Left cardiac atrium (tissue), 4 donors: ENCODE data around the gene ABLIM3. TPM values are rescaled to one million over a fixed set of nuclear protein-coding genes. Genes with fewer than 3 reads are reported as not detected.

Source experiments
- ATAC-seq, 2 donors: fragments of 200-7000 bp; cut with Tn5 transposase; one replicate each; pipeline ENCODE4 v1.9.1; 2020; ENCODE audit warnings: mild to moderate bottlenecking in 2 of 2, moderate library complexity in 2 of 2
- DNase-seq: peaks from one replicate; pipeline ENCODE4 v3.0.0-alpha.2; 2020
- intact Hi-C, 2 donors: fragments of 100-400 bp; cut with DNase I; formaldehyde crosslinking; loops; one replicate each; pipeline versions ENCODE4 v1.14.1 to v1.15.1; 2022 to 2023
- total RNA-seq, 2 donors: library from RNA; stranded (reverse); fragmentation: NEBNext Ultra II Directional; extraction: Animal tissue kit (Norgen Biotek cat#: 25700); gene quantifications; one replicate each; pipeline ENCODE4 v1.2.1, GENCODE V29; 2021
- donor health status: DM: no; HTN: yes; CAD: no.
- donor health status: DM: no; HTN: yes; CAD: no; lungs with severe emphysema.
- donor health status: DM: yes; HTN: yes; CAD: no.
- donor health status: Dilated cardiomyopathy.

ABLIM3 gene
- total RNA-seq, 2 donors from 2014 or later, result 106 to 129 TPM

DNA sequence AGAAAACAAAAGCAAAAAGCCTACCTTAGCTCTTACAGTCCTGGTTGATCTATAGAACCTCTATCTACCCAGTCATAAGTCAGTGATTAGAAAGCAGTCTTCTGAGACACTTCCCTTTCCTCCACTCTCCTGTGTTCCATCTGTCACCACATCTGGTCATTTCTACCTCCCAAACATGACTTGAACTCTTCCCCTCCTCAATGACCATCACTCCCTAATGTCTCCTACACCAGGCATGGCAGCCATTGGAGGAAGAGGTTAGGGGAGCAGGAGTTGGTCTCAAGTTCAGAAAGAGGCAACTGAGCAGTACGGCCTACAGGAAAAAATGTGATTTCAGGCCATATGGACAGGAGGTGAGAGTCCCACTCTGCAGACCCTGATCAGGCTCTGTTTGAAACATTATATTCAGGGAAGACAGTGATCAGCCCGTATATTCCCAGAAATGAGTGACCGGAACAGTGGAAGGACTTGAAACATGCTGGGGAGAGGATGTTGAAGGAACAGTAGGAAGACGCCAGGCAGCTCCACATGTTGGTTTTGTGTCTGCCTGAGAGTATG lies 12.0 kb downstream of the ABLIM3 start:
- no peak for DNase-seq
- intact Hi-C loops, result no loop called here
- no peak for ATAC-seq

DNA sequence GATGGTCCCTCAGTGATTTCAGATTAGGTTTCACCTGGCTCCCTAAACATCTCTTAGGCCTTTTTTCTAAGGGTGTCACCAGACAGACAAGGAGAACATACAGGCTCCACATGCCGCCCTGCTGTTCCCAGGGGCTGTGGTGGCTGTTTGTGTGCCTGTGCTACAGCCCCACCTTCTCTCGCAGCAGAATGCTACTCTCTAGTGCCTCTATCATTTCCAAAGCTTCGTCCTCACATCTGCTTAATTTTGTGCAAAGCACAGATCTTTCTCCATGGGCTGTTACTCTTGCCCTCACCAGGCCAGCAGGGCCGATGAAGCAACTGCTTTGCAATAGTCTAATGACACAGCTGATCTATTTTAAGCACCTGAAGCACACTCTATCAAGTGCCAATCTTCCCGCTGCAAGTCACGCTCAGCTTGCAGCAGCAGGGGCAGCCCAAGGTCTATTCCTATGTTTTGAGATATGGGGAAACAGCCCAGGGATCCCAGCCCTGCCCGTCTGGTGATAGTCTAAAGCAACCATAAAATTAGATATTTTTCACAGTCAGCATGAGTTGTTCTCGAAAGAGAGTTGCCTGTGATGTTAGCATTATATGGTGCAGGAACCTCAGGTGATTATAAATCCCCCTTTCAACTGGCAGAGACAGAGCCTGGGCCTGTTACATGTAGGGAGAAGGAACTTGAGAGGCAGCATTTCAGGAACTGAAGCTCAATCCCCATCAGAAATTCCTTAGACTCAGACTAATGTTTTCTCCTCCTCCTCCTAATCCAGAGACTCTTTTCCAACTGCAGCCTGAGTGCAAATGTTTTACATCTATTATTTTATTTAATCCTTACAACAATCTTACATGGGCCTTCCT lies 12.7 kb downstream of the ABLIM3 start:
- intact Hi-C loops, result no loop called here
- ATAC-seq (peak; percentile 82 to 90), DNase-seq (peak; percentile 67)

DNA sequence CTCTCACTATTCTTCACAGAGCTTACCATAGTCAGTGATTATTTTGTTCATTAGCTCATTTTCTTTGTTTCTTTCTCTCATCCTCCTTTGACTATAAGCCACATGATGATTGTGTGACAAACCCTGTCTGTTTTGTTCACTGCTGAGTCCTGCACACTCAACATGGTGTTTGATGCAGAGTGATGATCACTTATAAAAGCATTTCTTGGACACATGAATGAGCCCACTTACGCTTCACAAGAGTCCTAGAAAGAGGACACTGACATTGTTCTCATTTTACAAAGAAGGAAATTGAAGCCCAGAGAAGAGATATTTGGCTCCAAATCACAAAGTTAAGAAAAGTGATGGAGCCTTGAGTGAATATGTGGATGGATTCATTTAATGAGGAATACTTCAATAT lies 13.4 kb downstream of the ABLIM3 start:
- ATAC-seq, result no peak

DNA sequence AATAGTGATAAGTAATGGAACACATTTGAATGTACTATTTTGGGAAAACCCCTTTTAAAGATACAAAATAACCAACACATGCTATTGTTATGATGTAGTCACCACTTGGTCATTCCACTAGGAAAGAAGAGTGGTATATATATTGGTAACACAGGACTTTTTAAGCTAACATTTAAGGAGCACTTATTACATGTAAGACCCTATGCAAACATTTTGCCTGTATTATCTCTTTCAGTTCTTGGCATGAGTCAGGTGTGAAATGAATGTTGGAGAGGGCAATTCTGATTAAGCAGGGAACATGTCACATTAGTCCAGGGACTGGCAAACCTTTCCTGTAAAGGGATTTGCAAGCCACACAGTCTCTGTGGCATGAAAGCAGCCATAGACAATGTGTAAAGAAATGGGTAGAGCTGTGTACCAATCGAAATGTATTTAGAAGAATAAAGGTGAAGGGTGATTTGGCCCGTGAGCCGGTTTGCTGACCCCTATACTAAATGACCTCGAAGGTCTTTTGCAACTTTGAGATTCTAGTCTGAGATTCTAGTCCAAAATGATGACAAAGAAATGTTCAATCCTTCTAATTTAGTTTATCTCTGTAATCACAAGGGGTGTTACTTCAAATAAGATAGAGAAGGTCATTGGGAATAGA lies 15.3 kb downstream of the ABLIM3 start:
- peak; percentile 9 to 27 for ATAC-seq
- intact Hi-C loops, result no loop called here

More for the DNA sequence above, 13.4 kb downstream of the ABLIM3 start:
- intact Hi-C loops, result no loop called here
- no peak for DNase-seq

DNA sequence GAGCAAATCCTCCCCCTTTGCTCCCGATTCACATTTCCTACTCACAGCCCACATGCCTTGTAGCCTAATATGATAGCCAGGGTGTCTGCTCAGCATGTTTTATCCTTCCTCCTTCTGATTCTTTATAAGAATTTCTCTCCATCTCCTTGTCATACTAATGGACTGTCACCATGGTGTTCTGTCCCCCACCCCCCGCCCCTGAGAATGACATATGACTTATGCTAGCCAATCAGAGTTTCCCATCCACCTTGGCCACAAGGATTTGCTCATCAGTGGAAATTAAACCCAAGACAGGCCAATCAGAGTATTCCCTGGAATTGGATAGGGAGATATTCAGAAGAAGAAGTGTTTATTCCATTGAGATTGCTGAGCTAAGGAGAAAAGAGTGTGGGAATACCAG lies 16.0 kb downstream of the ABLIM3 start:
- DNase-seq (no peak), ATAC-seq (no peak)
- intact Hi-C loops, result no loop called here

More for the DNA sequence above, 15.3 kb downstream of the ABLIM3 start:
- no peak for DNase-seq

DNA sequence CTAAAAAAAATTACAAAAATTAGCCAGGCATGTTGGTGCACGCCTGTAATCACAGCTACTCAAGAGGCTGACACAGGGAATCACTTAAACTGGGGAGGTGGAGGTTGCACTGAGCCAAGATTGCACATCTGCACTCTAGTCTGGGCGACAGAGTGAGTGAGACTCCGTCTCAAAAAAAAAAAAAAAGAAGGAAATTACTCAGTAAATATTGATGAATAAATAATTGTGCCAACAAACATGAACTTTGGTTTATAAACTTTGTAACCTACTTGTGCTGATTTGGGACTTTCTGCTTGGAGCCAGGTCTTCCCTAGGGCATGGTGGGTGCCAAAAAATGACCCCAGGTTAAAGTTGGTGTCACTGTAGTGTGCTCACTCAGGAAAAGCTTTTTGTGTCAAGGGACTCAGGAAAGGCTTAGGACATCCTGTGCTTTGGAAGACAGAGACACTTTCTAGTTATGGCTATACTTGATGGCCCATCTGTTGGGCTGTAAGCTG lies 19.0 kb downstream of the ABLIM3 start:
- no peak for DNase-seq
- no peak for ATAC-seq
- intact Hi-C loops, result no loop called here

DNA sequence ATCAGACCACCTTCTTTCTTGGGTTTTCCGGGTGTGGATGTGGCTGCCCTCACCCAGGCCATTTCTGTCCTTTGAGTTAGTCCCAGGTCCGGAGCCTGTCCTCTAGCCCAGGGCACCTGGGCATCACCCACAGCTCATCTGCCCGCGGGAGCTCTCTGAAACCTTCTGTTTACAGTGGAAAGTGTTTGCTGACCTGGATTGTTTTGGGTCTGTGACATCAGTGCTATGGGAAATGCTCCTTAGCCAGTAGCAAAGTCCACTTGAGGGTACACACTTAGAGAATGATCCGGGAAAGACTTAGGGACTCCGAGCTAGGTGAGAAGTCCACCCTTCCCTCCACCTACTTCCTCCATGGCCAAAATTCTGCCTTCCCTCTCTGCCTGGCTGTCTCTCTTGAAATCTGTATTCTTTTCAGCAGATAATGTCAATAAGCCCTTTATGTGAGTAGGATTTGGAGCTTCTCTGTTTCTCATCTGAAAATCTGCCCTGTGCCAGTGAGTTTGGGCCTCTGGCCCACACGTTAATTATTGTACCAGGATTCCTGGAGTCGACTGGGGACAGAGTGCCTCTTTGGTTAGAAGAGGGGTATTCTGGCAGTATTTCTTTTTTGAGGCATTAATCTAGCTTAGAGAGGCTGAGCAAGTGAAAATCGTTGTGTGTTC lies 19.9 kb downstream of the ABLIM3 start:
- no peak for ATAC-seq
- intact Hi-C loops, result no loop called here
- DNase-seq, result no peak

DNA sequence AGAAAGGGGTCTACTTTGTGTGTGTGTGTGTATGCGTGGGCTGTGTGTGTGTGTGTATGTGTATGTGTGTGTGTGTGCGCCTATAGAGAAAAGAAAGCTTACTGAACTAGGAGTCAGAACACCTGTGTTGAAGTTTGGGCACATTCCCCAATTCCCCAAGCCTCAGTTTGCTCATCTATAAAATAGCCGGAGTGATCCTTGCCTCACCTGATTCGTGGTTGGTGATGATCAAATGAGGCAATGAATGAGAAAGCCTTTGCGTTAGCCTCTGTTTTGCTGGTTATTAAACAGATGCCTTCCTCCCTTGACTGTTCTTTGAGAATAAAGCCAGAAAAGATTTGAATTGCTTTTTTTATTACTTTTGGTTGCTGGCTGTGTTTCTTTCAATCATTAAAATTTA lies 20.6 kb downstream of the ABLIM3 start:
- DNase-seq (no peak), ATAC-seq (no peak)
- intact Hi-C loops, result no loop called here

DNA sequence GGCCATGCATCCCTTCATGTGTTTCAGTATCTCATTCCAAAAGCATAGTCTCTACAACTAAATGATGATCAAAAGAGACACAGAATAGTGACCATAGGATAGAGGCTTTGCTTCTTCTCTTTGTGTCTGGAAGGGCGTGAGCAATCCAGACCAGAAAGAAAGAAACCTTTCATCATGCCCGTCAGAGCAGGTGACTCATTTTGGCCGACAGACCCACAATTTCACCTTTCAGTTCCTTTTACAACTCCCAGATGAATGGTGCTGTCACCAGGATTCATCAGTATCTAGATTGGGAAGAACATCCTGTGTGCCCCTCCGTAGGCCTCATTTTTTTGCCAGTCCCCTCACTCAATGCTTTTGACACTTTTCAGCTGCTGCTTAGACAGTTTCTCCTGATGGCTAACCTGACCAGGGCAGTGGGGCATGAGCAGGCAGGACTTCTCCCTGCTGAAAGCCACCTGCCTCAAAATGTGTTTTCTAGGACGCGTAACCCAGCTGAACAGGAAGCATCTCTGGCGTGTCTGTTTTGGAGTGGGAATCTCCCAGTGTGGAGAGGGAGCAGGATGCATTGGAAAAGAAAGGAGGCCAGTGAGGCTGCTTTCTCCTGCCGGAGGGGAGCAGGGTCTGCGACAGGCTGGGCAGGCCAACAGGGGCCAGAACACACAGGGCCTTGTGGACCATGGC lies 21.2 kb downstream of the ABLIM3 start:
- intact Hi-C loops, result no loop called here
- ATAC-seq (peak in 1 of 2 donors; percentile 58), DNase-seq (no peak)

DNA sequence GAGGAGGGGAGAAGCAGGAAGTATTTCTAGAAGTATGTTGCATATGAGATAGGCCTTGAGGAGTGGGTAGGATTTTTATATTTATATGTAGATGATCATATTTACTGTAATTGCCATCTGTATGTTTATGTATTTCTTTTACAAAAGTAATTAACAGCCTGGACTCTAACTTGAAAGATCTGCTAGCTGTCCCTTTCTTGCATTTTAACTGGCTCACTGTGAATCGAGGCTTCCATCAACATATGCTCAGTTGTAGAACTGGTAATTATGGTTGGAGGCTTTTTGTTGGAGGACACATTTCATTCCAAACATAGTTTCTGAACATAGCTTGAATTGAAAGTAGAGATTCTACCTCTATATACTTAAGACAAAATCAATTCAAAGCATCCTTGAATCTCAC lies 23.4 kb downstream of the ABLIM3 start:
- intact Hi-C loops, result no loop called here
- no peak for ATAC-seq
- no peak for DNase-seq

DNA sequence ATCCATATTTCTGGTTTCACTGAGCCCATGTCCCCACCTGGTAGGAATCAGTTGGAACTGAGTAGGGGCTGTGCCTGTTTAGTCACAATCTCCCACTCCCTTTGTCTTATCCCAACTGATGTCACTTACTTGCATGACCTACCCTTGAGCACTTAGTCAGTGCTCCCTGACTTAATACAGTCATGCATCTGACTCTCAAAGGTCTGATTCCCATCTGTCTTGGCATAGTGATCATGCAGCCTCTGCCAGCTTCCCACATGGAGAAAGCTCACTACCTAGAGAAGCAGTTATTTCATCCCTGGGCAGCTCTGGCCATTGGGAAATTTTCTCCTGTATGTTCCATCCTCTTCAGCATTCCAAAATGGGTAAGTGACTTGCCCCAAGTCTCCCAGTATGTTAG lies 24.8 kb downstream of the ABLIM3 start:
- ATAC-seq (peak in 1 of 2 donors; percentile 84), DNase-seq (peak; percentile 41)
- intact Hi-C loops, result no loop called here

DNA sequence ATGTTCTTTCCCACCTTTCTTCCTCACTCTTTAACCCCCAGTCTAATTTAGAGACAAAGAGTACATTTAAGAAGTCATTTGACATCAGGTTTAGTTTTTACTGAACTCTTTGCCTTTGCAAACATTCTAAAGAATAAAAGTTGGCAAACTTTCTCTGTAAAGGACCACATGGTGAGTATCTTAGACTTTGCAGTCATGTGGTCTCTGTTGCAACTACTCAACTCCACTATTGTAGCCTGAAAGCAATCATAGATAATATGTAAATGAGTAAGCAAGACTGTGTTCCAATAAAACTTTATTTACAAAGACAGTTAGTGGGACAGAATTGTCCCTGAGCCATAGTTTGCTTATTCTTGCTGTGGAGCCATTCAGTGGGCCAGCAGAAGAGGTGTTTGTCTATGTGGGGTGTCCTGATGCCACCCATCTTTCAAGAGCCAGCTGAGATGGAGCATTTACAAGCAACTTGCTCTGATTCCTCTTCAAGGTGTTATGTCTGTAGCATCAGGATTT lies 25.4 kb downstream of the ABLIM3 start:
- no peak for DNase-seq
- intact Hi-C loops, result no loop called here
- ATAC-seq, result no peak

DNA sequence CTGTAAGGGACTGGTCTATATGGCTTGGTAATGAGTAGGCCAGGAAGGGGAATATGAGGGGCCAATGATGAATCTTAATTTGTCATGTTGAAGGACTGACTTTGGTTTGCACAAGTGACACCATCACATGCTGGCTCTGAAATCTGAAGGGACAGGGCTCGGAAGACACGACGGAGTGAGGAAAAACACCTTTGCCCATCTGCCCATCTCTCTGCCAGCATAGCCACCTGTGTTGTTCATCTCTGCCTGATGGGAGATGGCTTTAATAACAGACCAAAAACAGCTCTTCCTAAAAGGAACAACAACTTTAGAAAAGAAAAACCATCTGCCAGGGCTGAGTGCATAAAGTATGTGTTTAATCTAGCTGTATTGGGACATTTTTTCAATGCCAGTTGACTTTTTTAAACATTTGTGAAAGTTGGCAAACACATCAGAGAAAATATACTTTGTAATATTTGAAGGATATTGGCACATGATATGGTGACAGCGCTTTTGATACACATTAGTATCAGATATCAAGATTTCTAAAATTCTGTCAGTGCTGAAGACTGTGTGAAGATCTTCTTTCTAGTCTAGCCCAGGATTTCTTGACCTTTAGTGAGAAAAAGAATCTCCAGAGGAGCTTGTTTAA lies 27.1 kb downstream of the ABLIM3 start:
- intact Hi-C loops, result no loop called here
- no peak for DNase-seq
- ATAC-seq, result no peak

DNA sequence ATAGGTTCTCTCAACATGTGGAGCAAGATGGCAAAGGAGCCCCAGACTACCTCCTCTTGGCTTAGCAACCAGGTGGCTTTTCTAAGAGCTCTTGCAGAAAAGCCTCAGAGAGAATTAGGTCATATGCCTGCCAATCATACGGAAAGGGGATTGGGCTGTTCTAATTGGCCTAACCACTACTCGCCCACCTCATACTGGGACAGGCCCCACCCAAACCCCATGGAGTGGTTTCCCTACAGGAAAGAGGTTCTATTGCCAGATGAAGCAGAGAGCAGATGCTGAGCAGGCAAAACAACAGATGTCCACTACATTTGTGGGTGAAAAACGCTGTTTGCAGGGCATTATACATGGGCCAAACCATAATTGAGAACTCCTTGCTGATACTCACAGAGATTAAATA lies 29.0 kb downstream of the ABLIM3 start:
- DNase-seq (no peak), ATAC-seq (peak in 1 of 2 donors; percentile 31)
- intact Hi-C loops, result no loop called here

DNA sequence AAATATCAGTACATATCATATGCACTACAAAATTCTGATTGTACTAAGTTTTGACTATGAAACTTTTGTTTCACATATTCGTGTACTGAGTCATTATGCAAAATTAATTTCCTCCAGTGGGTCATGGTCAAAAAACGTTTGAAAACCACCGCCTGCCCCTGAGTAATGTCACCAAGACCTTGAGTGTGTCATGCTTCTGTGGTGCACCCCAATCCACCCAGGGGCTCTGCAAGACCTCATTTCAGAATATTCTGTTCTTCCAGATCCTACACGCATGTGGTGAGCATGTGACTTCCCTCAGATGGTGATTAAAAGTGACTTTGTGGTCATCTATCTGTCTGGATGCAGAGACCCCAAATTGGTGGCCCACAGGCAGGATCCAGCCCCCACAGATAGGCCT lies 31.0 kb downstream of the ABLIM3 start:
- intact Hi-C loops, result no loop called here

DNA sequence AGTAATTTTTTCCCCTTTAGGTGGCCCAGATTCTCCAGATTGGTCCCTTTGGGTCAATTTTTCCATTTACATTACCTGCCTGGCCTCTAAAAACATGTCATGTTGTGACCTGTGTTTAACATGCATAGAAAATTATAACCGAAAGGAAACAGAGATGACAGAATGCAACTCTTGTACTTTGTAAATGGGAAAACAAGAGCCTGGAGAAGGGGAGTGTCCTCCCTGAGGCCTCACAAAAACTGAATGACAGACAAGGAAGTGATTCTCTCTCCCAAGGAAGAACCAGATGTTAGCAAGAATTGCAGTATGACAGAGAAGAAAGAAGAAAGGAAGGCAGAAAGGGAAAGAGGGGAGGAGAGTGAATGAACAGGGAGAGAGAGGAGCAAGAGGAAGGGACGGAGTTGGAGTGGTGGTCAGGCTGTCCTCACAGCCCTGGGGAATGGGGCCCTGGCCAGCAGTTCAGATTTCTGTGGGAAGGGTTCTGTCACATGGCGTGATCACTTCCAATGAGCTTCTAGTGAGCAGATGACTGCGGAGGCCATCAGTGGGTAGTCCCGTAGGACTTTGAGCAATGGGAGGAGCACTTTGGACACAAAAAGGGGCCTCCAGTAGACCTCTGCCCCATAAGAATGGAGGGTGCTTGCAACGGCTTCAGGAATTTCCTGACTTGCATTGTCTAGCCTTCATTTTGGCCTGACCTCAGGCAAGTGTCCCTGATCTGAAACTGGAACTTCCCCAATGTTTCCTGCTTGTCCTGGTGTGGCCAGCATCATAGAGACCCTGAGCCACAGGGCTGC lies 31.6 kb downstream of the ABLIM3 start:
- intact Hi-C loops, result no loop called here
- peak in 1 of 2 donors; percentile 9 for ATAC-seq
- no peak for DNase-seq

More for the DNA sequence above, 31.0 kb downstream of the ABLIM3 start:
- DNase-seq (no peak), ATAC-seq (no peak)

DNA sequence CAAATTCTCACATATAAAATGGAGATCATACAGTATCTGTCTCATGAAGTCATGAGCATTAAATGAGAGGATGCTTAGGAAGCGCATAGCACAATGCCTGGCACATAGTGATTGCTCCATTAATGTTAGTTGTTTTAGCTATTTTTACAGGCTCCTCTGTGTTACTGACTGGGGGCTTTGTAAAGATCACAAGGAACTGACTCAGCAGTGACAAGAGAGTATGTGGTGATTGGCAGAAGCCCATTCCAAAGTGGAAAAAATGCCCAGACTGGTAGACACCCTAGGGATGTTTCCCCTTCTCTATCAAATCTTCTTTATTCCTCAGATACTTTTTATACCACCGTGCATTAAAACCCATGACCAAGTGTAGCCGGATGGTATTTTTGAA lies 33.5 kb downstream of the ABLIM3 start:
- ATAC-seq, result peak in 1 of 2 donors; percentile 17
- intact Hi-C loops, result loop anchor here in 1 of 2 donors (5.0 kb wide), 1 partner anchor 33 kb away; the partner anchor contains the start of gene ABLIM3
- DNase-seq, result no peak
